Measurements from ENCODE around the gene HSDL1. TPM values are rescaled to one million over a fixed set of nuclear protein-coding genes. Genes with fewer than 3 reads are reported as not detected.

The HSDL1 gene
- total RNA-seq, 1 experiment from 2014 or later: 13.3 TPM

DNA sequence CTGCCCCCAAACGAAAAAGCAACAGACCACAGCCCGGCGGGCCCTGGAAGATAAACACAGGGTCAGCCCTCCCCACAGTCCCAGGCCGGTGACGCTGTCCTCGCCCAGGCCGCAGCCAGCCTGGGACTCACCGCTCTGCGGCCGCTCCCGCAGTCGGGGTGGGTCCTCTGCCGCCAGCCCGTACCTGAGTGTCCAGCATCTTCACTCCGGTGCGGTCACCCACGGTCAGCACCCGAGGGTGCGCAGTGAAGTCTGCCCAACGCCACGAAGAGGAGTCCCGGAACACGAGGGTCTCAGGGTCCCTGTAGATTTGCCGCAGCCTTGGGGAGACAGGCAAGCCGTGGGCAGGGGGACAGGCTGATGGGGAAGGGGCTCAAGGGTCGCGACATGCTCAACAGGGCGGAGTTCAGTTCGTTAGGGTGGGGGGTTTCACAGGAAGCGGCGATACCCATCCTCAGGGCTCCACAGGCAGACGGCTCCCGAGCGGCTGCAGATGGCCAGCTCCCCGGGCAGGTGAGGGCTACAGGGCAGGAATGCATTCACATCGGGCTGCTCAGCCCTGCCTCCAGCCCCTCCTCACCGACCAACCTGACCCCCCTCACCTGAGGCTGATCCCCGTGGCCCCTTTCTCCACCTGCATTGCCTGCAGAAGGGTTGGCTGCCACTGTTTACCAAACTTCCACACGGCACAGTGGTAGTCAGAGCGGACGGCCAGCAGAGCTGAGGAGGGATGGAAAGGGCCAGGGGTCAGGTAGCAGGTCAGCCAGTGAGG is 36.4 kb upstream of the HSDL1 start:
- Histone ChIP-seq H3K79me2 (ENCODE audit: low read length) (peaks cover 23% of the 10 kb centered on the region), H2AFZ (ENCODE audit: low read length) (no peak overlapping the region), H3K4me3 (ENCODE audit: low read length) (no peak overlapping the region), H3K4me2 (ENCODE audit: low read length) (no peak overlapping the region), H3K27ac (ENCODE audit: low read length) (no peak overlapping the region), H3K36me3 (ENCODE audit: low read depth, low read length) (no peaks in the 10 kb centered on the region; the same call in 1 of the 2 replicates), H3K4me1 (ENCODE audit: insufficient read depth, low read length) (peaks cover 17% of the 10 kb centered on the region), H3K9me3 (ENCODE audit: low read length) (no peaks in the 10 kb centered on the region), H3K27me3 (ENCODE audit: low read length) (no peaks in the 10 kb centered on the region), H4K20me1 (ENCODE audit: low read length) (no peaks in the 10 kb centered on the region), H3K9ac (ENCODE audit: low read length) (no peak overlapping the region), H3F3A (ENCODE audit: low read length, unreplicated experiment) (no peaks in the 10 kb centered on the region), H3K9me2 (replicated peaks; ENCODE audit: low read length) (no peaks in the 10 kb centered on the region)
- no peak for DNase-seq
- intact Hi-C loops (cut with micrococcal nuclease): no loop called here
- TF ChIP-seq, protein P1, sequence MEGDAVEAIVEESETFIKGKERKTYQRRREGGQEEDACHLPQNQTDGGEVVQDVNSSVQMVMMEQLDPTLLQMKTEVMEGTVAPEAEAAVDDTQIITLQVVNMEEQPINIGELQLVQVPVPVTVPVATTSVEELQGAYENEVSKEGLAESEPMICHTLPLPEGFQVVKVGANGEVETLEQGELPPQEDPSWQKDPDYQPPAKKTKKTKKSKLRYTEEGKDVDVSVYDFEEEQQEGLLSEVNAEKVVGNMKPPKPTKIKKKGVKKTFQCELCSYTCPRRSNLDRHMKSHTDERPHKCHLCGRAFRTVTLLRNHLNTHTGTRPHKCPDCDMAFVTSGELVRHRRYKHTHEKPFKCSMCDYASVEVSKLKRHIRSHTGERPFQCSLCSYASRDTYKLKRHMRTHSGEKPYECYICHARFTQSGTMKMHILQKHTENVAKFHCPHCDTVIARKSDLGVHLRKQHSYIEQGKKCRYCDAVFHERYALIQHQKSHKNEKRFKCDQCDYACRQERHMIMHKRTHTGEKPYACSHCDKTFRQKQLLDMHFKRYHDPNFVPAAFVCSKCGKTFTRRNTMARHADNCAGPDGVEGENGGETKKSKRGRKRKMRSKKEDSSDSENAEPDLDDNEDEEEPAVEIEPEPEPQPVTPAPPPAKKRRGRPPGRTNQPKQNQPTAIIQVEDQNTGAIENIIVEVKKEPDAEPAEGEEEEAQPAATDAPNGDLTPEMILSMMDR (conservative IDR thresholded peaks at IDR 0.05; ENCODE audit: low read depth, low read length): no peak
- TF ChIP-seq EZH2phosphoT487 (IDR thresholded peaks at IDR 0.05; ENCODE audit: borderline replicate concordance, low read length): no peak
- no peak for ATAC-seq
- ChIA-PET CTCF (no interaction called here), POLR2A (ENCODE audit: unreplicated experiment) (no interaction called here)
- no TSS peak for BruUV-seq (replicated peaks)

DNA sequence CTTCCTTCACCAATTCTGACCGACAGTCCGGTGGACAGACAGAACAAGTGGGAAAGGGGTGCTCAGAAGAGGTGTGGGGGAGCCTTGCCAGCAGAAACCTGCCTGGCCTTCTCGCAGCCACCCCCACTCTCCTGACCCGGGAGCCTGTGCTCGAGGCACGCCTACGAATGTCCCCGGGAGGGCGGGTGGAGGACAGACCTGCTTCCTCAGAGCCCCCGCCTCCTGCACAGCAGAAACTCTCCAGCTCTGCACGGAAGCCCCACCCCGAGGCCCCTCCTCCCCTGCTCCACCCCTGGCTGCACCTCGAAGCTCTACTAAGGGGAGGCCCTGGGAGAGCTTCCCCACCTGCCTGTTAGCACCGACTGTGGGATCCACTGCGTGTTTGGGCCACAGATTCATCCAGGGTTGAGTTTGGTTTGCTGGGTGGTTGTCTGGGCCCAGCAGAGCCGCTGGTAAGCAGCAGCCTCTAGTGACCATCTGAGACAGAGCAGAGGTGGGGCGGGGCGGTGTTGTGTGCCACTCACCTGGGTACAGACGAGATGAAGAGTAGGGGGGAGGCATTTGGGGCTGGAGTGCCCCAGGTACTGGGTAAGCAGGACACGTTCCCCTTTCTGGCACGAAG is 35.7 kb upstream of the HSDL1 start:
- H3K9me3 ChIP-seq (ENCODE audit: low read length): no peaks in the 10 kb centered on the region
- no peaks in the 10 kb centered on the region for H3F3A ChIP-seq (ENCODE audit: low read length, unreplicated experiment)
- peaks cover 20% of the 10 kb centered on the region for H3K4me1 ChIP-seq (ENCODE audit: insufficient read depth, low read length)
- no peaks in the 10 kb centered on the region for H3K9me2 ChIP-seq (replicated peaks; ENCODE audit: low read length)
- no peak overlapping the region for H3K9ac ChIP-seq (ENCODE audit: low read length)
- no peak overlapping the region for H3K27ac ChIP-seq (ENCODE audit: low read length)
- TF ChIP-seq EZH2phosphoT487 (IDR thresholded peaks at IDR 0.05; ENCODE audit: borderline replicate concordance, low read length) (no peak), EZH2 (IDR thresholded peaks at IDR 0.05; ENCODE audit: low read length, unreplicated experiment) (no peak)
- TF ChIP-seq, protein P1 (conservative IDR thresholded peaks at IDR 0.05; ENCODE audit: low read depth, low read length): no peak
- no peak overlapping the region for H2AFZ ChIP-seq (ENCODE audit: low read length)
- CTCF ChIA-PET: no interaction called here
- no peaks in the 10 kb centered on the region for H3K27me3 ChIP-seq (ENCODE audit: low read length)
- BruUV-seq (replicated peaks): no TSS peak
- H3K79me2 ChIP-seq (ENCODE audit: low read length): peaks cover 16% of the 10 kb centered on the region
- ATAC-seq (no peak), DNase-seq (no peak)
- POLR2A ChIA-PET (ENCODE audit: unreplicated experiment): no interaction called here
- no peak overlapping the region for H3K4me3 ChIP-seq (ENCODE audit: low read length)
- no peak overlapping the region for H3K4me2 ChIP-seq (ENCODE audit: low read length)
- H4K20me1 ChIP-seq (ENCODE audit: low read length): no peaks in the 10 kb centered on the region
- intact Hi-C loops (cut with micrococcal nuclease): no loop called here
- no peaks in the 10 kb centered on the region; the same call in 1 of the 2 replicates for H3K36me3 ChIP-seq (ENCODE audit: low read depth, low read length)

Measured in PC-3 (cell line).